GM23338 (cell line): ENCODE data around the gene PXK. TPM values are rescaled to one million over a fixed set of nuclear protein-coding genes. Genes with fewer than 3 reads are reported as not detected.

ENCODE experiments used
- ATAC-seq: fragments of 200-7000 bp; cut with Tn5 transposase; 3 replicates; pipeline ENCODE4 v1.9.1; 2020
- DNase-seq: peaks from one replicate; pipeline ENCODE4 v3.0.0-alpha.2; 2015; ENCODE audit warnings: low spot score
- H2AFZ ChIP-seq: fragments of 200-600 bp; sonication (generic); 2 replicates; pipeline ENCODE4 v1.8.0; 2016; ENCODE audit warnings: antibody characterized with exemption, mild to moderate bottlenecking, moderate library complexity
- H3F3A ChIP-seq: fragments of 200-600 bp; sonication (generic); replicated peaks from 2 replicates; pipeline ENCODE4 v1.8.0; 2017; ENCODE audit warnings: antibody characterized with exemption, mixed run types, low read depth
- H3K27ac ChIP-seq: fragments of 200-600 bp; sonication (generic); 2 replicates; pipeline ENCODE4 v1.6.1; 2016; ENCODE audit warnings: low read depth
- H3K27me3 ChIP-seq: fragments of 200-600 bp; sonication (generic); 2 replicates; pipeline ENCODE4 v1.8.0; 2016; ENCODE audit warnings: mild to moderate bottlenecking, mixed run types, moderate library complexity; ENCODE audit not compliant: insufficient read depth
- H3K36me3 ChIP-seq: fragments of 200-600 bp; sonication (generic); 2 replicates; pipeline ENCODE4 v1.8.0; 2016; ENCODE audit warnings: mild to moderate bottlenecking; ENCODE audit not compliant: insufficient read depth
- H3K4me1 ChIP-seq: fragments of 200-600 bp; sonication (generic); 2 replicates; pipeline ENCODE4 v1.8.0; 2016; ENCODE audit warnings: mild to moderate bottlenecking, moderate library complexity; ENCODE audit not compliant: insufficient read depth
- H3K4me2 ChIP-seq: fragments of 200-600 bp; sonication (generic); 2 replicates; pipeline ENCODE4 v1.7.1; 2017; ENCODE audit warnings: mixed run types
- H3K4me3 ChIP-seq: fragments of 200-600 bp; sonication (generic); 2 replicates; pipeline ENCODE4 v1.6.1; 2016; ENCODE audit warnings: mixed run types
- H3K79me2 ChIP-seq: fragments of 200-600 bp; sonication (generic); replicated peaks from 2 replicates; pipeline ENCODE4 v1.8.0; 2017; ENCODE audit warnings: mild to moderate bottlenecking; ENCODE audit not compliant: insufficient read depth
- H3K9me2 ChIP-seq: fragments of 200-600 bp; sonication (generic); 2 replicates; pipeline ENCODE4 v1.8.0; 2017; ENCODE audit not compliant: insufficient read depth
- H4K20me1 ChIP-seq: fragments of 200-600 bp; sonication (generic); replicated peaks from 2 replicates; pipeline ENCODE4 v1.8.0; 2017; ENCODE audit warnings: mild to moderate bottlenecking; ENCODE audit not compliant: insufficient read depth
- H3K27ac Mint-ChIP-seq: 2 replicates; pipeline ENCODE4 v1.8.0; 2020; ENCODE audit warnings: inconsistent platforms, mild to moderate bottlenecking, moderate library complexity, mixed read lengths
- H3K27me3 Mint-ChIP-seq: 3 replicates; pipeline ENCODE4 v1.8.0; 2022; ENCODE audit warnings: low read depth, mild to moderate bottlenecking, moderate library complexity, mixed read lengths, inconsistent platforms; ENCODE audit not compliant: insufficient read depth, poor library complexity
- H3K36me3 Mint-ChIP-seq: 3 replicates; pipeline ENCODE4 v1.8.0; 2021; ENCODE audit warnings: low read depth, mild to moderate bottlenecking, inconsistent platforms, moderate library complexity, mixed read lengths
- H3K4me1 Mint-ChIP-seq: 3 replicates; pipeline ENCODE4 v1.8.0; 2020; ENCODE audit warnings: mild to moderate bottlenecking, inconsistent platforms, mixed read lengths
- H3K4me3 Mint-ChIP-seq: 3 replicates; pipeline ENCODE4 v1.8.0; 2021; ENCODE audit warnings: moderate library complexity, mild to moderate bottlenecking, inconsistent platforms, mixed read lengths
- H3K9me3 Mint-ChIP-seq: 3 replicates; pipeline ENCODE4 v1.8.0; 2020; ENCODE audit warnings: moderate library complexity, mild to moderate bottlenecking, inconsistent platforms, mixed read lengths
- CREB1 ChIP-seq: fragments of 250-450 bp; sonication (Bioruptor Pico); IDR thresholded peaks from 2 replicates; pipeline ENCODE4 v1.5.0; 2020; ENCODE audit warnings: low read depth, mild to moderate bottlenecking, moderate library complexity
- EZH2 ChIP-seq: fragments of 200-600 bp; sonication (generic); IDR thresholded peaks from one replicate; pipeline ENCODE4 v1.8.0; 2017; ENCODE audit warnings: antibody characterized with exemption, mild to moderate bottlenecking, low read depth; ENCODE audit not compliant: unreplicated experiment
- EZH2phosphoT487 ChIP-seq: fragments of 200-600 bp; sonication (generic); IDR thresholded peaks from one replicate; pipeline ENCODE4 v1.8.1; 2018; ENCODE audit warnings: antibody characterized with exemption; ENCODE audit not compliant: unreplicated experiment
- JUNB ChIP-seq: IDR thresholded peaks from one replicate; pipeline ENCODE4 v1.6.1; 2016; ENCODE audit warnings: antibody characterized with exemption; ENCODE audit not compliant: unreplicated experiment
- NANOG ChIP-seq: IDR thresholded peaks from 2 replicates; pipeline ENCODE4 v1.6.1; 2016; ENCODE audit warnings: antibody characterized with exemption, borderline replicate concordance
- POLR2AphosphoS5 ChIP-seq: IDR thresholded peaks from 2 replicates; pipeline ENCODE4 v1.6.1; 2016; ENCODE audit warnings: antibody characterized with exemption, low read depth
- STAT1 ChIP-seq: IDR thresholded peaks from one replicate; pipeline ENCODE4 v1.6.1; 2016; ENCODE audit warnings: antibody characterized with exemption; ENCODE audit not compliant: unreplicated experiment
- ZNF114 ChIP-seq: fragments of 250-450 bp; sonication (Bioruptor Pico); IDR thresholded peaks from 2 replicates; pipeline ENCODE4 v1.5.0; 2020; ENCODE audit warnings: mild to moderate bottlenecking, moderate library complexity
- ZNF331 ChIP-seq: fragments of 250-450 bp; sonication (Bioruptor Pico); IDR thresholded peaks from 2 replicates; pipeline ENCODE4 v1.5.0; 2020; ENCODE audit warnings: low read depth, mild to moderate bottlenecking, moderate library complexity
- ZNF462 ChIP-seq: fragments of 250-450 bp; sonication (Bioruptor Pico); IDR thresholded peaks from 2 replicates; pipeline ENCODE4 v1.5.0; 2020; ENCODE audit warnings: mild to moderate bottlenecking, moderate library complexity
- polyA plus RNA-seq: library from polyadenylated mRNA; unstranded; fragments of >200 nt; fragmentation: Nextera tagmentation; extraction: Ambion mirVana; gene quantifications from 2 replicates; pipeline ENCODE4 v1.2.1, GENCODE V29; 2016
- total RNA-seq: library from RNA; depleted of rRNA; stranded (reverse); fragments of >200 nt; shearing (Covaris generic); gene quantifications from 2 replicates; pipeline ENCODE4 v1.2.3, GENCODE V29; 2014
- TF ChIP-seq, protein P1 (sequence below): IDR thresholded peaks from one replicate; pipeline ENCODE4 v1.6.1; 2018; ENCODE audit warnings: antibody characterized with exemption; ENCODE audit not compliant: unreplicated experiment
- TF ChIP-seq, protein P2 (sequence below), 2 experiments: fragments of 200-600 bp in 1 of 2; sonication (generic) in 1 of 2; conservative IDR thresholded peaks; 2 replicates each; pipeline versions ENCODE4 v1.5.1 to v1.6.1; 2016 to 2017; ENCODE audit warnings: antibody characterized with exemption in 2 of 2, low read depth in 2 of 2, mild to moderate bottlenecking in 2 of 2, moderate library complexity in 1 of 2
- TF ChIP-seq, protein P3 (sequence below): IDR thresholded peaks from 2 replicates; pipeline ENCODE4 v1.6.1; 2016; ENCODE audit warnings: antibody characterized with exemption

PXK gene
- total and polyA plus RNA-seq, 2 experiments from 2014 or later, result 6.4 to 6.5 TPM

GRCh38 chr3:58387650-58388546 is 55.2 kb downstream of the PXK start:
- no peak overlapping the region for H3K4me3 Mint-ChIP-seq
- H3K9me2 ChIP-seq, result no peaks in the 10 kb centered on the region
- H3K4me3 ChIP-seq, result no peak overlapping the region
- H3K9me3 Mint-ChIP-seq, result no peaks in the 10 kb centered on the region
- no peaks in the 10 kb centered on the region for H3K27me3 ChIP-seq
- no peak for TF ChIP-seq EZH2phosphoT487
- TF ChIP-seq, protein P1, sequence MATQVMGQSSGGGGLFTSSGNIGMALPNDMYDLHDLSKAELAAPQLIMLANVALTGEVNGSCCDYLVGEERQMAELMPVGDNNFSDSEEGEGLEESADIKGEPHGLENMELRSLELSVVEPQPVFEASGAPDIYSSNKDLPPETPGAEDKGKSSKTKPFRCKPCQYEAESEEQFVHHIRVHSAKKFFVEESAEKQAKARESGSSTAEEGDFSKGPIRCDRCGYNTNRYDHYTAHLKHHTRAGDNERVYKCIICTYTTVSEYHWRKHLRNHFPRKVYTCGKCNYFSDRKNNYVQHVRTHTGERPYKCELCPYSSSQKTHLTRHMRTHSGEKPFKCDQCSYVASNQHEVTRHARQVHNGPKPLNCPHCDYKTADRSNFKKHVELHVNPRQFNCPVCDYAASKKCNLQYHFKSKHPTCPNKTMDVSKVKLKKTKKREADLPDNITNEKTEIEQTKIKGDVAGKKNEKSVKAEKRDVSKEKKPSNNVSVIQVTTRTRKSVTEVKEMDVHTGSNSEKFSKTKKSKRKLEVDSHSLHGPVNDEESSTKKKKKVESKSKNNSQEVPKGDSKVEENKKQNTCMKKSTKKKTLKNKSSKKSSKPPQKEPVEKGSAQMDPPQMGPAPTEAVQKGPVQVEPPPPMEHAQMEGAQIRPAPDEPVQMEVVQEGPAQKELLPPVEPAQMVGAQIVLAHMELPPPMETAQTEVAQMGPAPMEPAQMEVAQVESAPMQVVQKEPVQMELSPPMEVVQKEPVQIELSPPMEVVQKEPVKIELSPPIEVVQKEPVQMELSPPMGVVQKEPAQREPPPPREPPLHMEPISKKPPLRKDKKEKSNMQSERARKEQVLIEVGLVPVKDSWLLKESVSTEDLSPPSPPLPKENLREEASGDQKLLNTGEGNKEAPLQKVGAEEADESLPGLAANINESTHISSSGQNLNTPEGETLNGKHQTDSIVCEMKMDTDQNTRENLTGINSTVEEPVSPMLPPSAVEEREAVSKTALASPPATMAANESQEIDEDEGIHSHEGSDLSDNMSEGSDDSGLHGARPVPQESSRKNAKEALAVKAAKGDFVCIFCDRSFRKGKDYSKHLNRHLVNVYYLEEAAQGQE, result no peak
- TF ChIP-seq STAT1, result no peak
- no peak for TF ChIP-seq ZNF114
- TF ChIP-seq POLR2AphosphoS5, result no peak
- no peak for TF ChIP-seq CREB1
- no peak for TF ChIP-seq JUNB
- TF ChIP-seq, protein P2, sequence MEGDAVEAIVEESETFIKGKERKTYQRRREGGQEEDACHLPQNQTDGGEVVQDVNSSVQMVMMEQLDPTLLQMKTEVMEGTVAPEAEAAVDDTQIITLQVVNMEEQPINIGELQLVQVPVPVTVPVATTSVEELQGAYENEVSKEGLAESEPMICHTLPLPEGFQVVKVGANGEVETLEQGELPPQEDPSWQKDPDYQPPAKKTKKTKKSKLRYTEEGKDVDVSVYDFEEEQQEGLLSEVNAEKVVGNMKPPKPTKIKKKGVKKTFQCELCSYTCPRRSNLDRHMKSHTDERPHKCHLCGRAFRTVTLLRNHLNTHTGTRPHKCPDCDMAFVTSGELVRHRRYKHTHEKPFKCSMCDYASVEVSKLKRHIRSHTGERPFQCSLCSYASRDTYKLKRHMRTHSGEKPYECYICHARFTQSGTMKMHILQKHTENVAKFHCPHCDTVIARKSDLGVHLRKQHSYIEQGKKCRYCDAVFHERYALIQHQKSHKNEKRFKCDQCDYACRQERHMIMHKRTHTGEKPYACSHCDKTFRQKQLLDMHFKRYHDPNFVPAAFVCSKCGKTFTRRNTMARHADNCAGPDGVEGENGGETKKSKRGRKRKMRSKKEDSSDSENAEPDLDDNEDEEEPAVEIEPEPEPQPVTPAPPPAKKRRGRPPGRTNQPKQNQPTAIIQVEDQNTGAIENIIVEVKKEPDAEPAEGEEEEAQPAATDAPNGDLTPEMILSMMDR (conservative IDR thresholded peaks at IDR 0.05; ENCODE audit: low read depth in 2 of 2), result no peak
- TF ChIP-seq NANOG, result no peak
- TF ChIP-seq, protein P3, sequence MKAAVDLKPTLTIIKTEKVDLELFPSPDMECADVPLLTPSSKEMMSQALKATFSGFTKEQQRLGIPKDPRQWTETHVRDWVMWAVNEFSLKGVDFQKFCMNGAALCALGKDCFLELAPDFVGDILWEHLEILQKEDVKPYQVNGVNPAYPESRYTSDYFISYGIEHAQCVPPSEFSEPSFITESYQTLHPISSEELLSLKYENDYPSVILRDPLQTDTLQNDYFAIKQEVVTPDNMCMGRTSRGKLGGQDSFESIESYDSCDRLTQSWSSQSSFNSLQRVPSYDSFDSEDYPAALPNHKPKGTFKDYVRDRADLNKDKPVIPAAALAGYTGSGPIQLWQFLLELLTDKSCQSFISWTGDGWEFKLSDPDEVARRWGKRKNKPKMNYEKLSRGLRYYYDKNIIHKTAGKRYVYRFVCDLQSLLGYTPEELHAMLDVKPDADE, result no peak
- TF ChIP-seq ZNF462 (CRISPR knock-in tag), result no peak
- TF ChIP-seq ZNF331 (CRISPR knock-in tag), result no peak
- no peak for TF ChIP-seq EZH2
- no peaks in the 10 kb centered on the region for H3K36me3 Mint-ChIP-seq
- H2AFZ ChIP-seq, result no peak overlapping the region
- H3K27me3 Mint-ChIP-seq, result peaks cover 3% of the 10 kb centered on the region
- peaks cover 34% of the 10 kb centered on the region for H3K4me1 Mint-ChIP-seq
- no peaks in the 10 kb centered on the region for H3K79me2 ChIP-seq
- H3K4me1 ChIP-seq, result peaks cover 18% of the 10 kb centered on the region
- peak overlapping the region; percentile 55; the same call in 1 of the 2 replicates for H3K27ac ChIP-seq
- H3F3A ChIP-seq, result no peaks in the 10 kb centered on the region
- H3K4me2 ChIP-seq, result no peak overlapping the region
- H4K20me1 ChIP-seq, result no peaks in the 10 kb centered on the region
- peak overlapping the region; percentile 11 for H3K27ac Mint-ChIP-seq
- ATAC-seq (peak; percentile 21; the same call in 2 of the 3 replicates), DNase-seq (no peak)
- H3K36me3 ChIP-seq, result no peaks in the 10 kb centered on the region
